Fibroblast of upper back skin (primary cell): Measurements from ENCODE around the gene ANKLE2.

ENCODE experiments used
- DNase-seq: peaks from one replicate; pipeline ENCODE4 v3.0.0-alpha.2; 2013

The ANKLE2 gene

GRCh38 chr12:132686825-132687210 is 74.8 kb downstream of the ANKLE2 start:
- DNase-seq = no peak

DNA sequence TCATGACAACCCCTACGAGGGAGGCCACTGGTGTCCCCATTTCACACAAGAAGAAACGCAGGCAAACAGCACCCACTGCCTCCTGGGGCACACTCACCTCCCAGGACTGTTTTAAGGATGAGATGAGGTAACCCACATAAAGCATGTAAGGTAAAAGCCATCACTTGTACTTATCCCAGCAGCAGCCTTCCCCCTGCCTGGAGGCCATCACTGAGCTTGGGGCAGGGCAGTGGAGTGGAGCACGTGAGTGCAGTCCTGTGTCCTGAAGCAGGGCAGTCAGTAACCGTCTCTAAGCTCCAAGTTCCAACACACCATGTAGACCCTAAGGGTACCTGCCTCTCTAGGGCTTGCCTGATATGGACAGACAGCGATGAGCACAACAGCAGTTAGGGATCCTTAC is 76.2 kb downstream of the ANKLE2 start:
- no peak for DNase-seq

- no peak for DNase-seq
Observed at GRCh38 chr12:132677492-132677891, 84.1 kb downstream of the ANKLE2 start.

DNA sequence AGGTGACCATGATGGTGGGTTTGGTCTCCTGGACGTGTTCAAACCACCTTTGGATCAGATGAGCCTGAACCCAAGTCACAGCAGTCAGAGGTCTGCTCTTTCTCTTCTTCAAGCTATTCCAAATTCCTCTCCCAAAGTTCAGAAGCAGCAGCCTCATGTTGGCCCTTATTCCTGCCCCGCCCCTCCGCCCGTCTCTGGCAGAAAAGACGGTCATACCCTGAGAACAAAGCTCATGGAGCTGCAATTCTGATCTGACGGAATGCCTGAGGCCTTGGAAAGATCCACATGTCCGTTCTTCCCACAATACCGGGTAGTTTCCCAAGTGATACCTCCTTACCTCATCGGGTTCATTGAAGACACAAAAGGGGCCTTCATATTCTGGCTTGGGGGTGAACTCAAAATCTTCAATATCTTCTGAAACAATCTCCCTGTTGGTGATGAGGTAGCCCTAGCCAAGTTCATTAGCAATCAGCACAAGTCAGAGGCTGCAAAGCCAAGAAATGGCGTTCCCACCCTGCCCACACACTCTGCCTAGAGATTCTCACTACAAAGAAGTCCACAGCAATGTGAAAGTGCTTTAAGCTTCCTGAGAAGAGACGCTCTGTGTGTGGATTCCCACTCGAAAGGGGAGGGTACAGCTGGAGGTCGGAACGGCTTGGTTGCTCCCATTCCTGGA is 85.7 kb downstream of the ANKLE2 start:
- no peak for DNase-seq
